ENCODE measurements around the gene ITCH. TPM values are rescaled to one million over a fixed set of nuclear protein-coding genes. Genes with fewer than 3 reads are reported as not detected.
"Not testable (repeated sequence)": the region's sequence is repeated elsewhere in the genome, so short reads cannot be mapped to it uniquely, and the experiment has no call there.

The ITCH gene
- total RNA-seq, 4 donors from 2014 or later = 35.2 to 82.8 (median 65.3) TPM

DNA sequence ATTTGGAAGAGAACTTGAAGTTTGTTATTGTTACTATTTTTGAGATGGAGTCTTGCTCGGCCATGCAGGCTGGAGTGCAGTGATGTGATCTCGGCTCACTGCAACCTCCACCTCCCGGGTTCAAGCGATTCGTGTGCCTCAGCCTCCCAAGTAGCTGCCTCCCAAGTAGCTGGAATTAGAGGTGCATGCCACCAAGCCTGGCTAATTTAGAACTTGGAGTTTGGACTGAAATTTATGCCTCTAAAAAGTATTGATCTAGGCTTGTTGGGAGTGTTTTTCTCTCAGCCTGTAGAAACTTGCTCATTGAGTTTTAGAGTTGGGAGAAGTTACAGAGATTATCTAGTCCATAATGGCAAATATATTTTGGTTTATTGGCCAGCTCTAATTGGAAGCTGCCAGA, 4.1 kb downstream of the ITCH start:
- in situ Hi-C loops (cut with MboI; ENCODE audit: low pct_ligation_motif_present in 1 of 4, low pct_unique_long_range_greater_than_20kb in 1 of 4, low sequenced_read_pairs in 3 of 4) (no loop called here), intact Hi-C loops (cut with DNase I; ENCODE audit: low total_unique reads) (no loop called here)
- Histone ChIP-seq H3K4me1 (peaks cover 26 to 59% (median 44%) of the 10 kb centered on the region in 4 donors), H3K4me3 (no peak overlapping the region), H3K27ac (no peak overlapping the region), H3K9me3 (no peaks in the 10 kb centered on the region), H3K36me3 (peaks cover 0 to 15% (median 6%) of the 10 kb centered on the region in 4 donors), H3K27me3 (no peaks in the 10 kb centered on the region)
- TF ChIP-seq EP300 (IDR thresholded peaks at IDR 0.05; ENCODE audit: low read depth) (no peak), POLR2A (IDR thresholded peaks at IDR 0.05) (no peak), POLR2AphosphoS5 (IDR thresholded peaks at IDR 0.05) (no peak)
- TF ChIP-seq, protein P1, sequence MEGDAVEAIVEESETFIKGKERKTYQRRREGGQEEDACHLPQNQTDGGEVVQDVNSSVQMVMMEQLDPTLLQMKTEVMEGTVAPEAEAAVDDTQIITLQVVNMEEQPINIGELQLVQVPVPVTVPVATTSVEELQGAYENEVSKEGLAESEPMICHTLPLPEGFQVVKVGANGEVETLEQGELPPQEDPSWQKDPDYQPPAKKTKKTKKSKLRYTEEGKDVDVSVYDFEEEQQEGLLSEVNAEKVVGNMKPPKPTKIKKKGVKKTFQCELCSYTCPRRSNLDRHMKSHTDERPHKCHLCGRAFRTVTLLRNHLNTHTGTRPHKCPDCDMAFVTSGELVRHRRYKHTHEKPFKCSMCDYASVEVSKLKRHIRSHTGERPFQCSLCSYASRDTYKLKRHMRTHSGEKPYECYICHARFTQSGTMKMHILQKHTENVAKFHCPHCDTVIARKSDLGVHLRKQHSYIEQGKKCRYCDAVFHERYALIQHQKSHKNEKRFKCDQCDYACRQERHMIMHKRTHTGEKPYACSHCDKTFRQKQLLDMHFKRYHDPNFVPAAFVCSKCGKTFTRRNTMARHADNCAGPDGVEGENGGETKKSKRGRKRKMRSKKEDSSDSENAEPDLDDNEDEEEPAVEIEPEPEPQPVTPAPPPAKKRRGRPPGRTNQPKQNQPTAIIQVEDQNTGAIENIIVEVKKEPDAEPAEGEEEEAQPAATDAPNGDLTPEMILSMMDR (IDR thresholded peaks at IDR 0.05) = no peak
- DNase-seq = no peak
- 86 to 95% methylated on average over 2 to 5 of the region's 5 CpGs for WGBS, 2 donors (ENCODE audit: low coverage in 1 of 2)

DNA sequence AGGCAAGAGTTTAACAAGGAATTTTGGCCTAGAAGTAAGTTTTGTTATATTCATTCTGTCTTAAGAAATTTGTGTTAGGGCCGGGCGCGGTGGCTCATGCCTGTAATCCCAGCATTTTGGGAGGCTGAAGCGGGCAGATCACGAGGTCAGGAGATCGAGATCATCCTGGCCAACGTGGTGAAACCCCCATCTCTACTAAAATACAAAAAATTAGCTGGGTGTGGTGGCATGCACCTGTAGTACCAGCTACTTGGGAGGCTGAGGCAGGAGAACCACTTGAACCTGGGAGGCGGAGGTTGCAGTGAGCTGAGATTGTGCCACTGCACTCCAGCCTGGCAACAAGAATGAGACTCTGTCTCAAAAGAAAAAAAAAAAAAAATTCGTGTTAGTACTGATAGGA, 4.8 kb downstream of the ITCH start:
- H3K27me3 ChIP-seq; H3K4me3 ChIP-seq; in situ Hi-C loops (cut with MboI; ENCODE audit: low pct_ligation_motif_present in 1 of 4, low pct_unique_long_range_greater_than_20kb in 1 of 4, low sequenced_read_pairs in 3 of 4); DNase-seq; intact Hi-C loops (cut with DNase I; ENCODE audit: low total_unique reads); H3K9me3 ChIP-seq: not testable (repeated sequence)
- 64 to 83% methylated on average over 3 to 9 of the region's 9 CpGs for WGBS, 2 donors (ENCODE audit: low coverage in 1 of 2)
- Histone ChIP-seq H3K4me1 (peaks cover 19 to 54% (median 39%) of the 10 kb centered on the region in 4 donors), H3K36me3 (peaks cover 0 to 15% (median 6%) of the 10 kb centered on the region in 4 donors), H3K27ac (peak overlapping the region in 2 of 4 donors; percentile 11 to 29)

DNA sequence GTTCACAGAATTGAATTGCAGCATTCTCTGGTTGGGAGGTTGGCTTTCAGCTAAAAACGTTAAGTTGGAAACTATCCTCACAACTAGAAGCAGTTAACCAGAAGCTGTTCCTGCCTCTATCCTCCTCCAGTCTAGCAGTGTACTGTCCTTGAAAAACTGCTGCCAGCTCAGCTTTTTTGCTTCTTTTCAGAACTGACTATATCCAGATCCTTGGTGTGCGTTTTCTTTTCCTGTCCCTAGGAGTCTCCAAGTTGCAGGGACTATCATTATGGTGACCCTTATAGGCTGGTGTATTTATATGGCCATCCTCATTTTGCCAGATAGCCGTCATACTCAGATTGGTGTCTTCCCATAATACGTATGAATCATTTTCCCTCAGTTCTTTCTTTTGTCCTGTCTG, 5.5 kb downstream of the ITCH start:
- no peak for DNase-seq
- H3K9me3 ChIP-seq = no peaks in the 10 kb centered on the region
- TF ChIP-seq POLR2AphosphoS5 (IDR thresholded peaks at IDR 0.05) (no peak), POLR2A (IDR thresholded peaks at IDR 0.05) (no peak), EP300 (IDR thresholded peaks at IDR 0.05; ENCODE audit: low read depth) (no peak)
- TF ChIP-seq, protein P1 (IDR thresholded peaks at IDR 0.05) = no peak
- H3K4me3 ChIP-seq = no peak overlapping the region
- peak overlapping the region in 2 of 4 donors; percentile 11 to 29 for H3K27ac ChIP-seq
- H3K4me1 ChIP-seq = peaks cover 19 to 53% (median 38%) of the 10 kb centered on the region in 4 donors
- WGBS, 2 donors (ENCODE audit: low coverage in 1 of 2) = 66 to 92% methylated on average over 3 to 4 of the region's 4 CpGs
- H3K27me3 ChIP-seq = no peaks in the 10 kb centered on the region
- intact Hi-C loops (cut with DNase I; ENCODE audit: low total_unique reads) = no loop called here
- peaks cover 0 to 15% (median 6%) of the 10 kb centered on the region in 4 donors for H3K36me3 ChIP-seq
- in situ Hi-C loops (cut with MboI; ENCODE audit: low pct_ligation_motif_present in 1 of 4, low pct_unique_long_range_greater_than_20kb in 1 of 4, low sequenced_read_pairs in 3 of 4) = no loop called here

DNA sequence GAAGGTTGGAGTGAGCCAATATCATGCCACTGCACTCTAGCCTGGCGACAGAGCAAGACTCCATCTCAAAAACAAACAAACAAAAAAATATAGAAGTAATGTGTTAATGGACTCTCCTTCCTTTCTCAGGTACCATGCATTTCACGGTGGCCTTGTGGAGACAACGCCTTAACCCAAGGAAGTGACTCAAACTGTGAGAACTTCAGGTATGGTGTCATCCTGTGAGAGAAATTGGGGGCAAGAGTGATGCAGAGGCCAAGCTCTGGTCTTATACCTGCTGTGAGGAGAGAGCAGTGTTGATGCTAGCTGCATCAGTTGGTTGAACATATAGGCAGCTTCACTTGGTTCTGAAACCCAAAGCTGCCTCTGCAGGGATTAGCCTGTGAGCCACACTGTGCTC, 6.2 kb downstream of the ITCH start:
- no peak for DNase-seq
- in situ Hi-C loops (cut with MboI; ENCODE audit: low pct_ligation_motif_present in 1 of 4, low pct_unique_long_range_greater_than_20kb in 1 of 4, low sequenced_read_pairs in 3 of 4) = no loop called here
- Histone ChIP-seq H3K27me3 (no peaks in the 10 kb centered on the region), H3K27ac (no peak overlapping the region), H3K36me3 (peaks cover 0 to 15% (median 6%) of the 10 kb centered on the region in 4 donors), H3K4me3 (no peak overlapping the region), H3K4me1 (peaks cover 19 to 50% (median 36%) of the 10 kb centered on the region in 4 donors), H3K9me3 (no peaks in the 10 kb centered on the region)
- intact Hi-C loops (cut with DNase I; ENCODE audit: low total_unique reads) = no loop called here
- WGBS, 2 donors (ENCODE audit: low coverage in 1 of 2) = 80% methylated on average over 3 of the region's 3 CpGs; no CpG with 5 or more reads in 1 of the 2 donors
- TF ChIP-seq, protein P1 (IDR thresholded peaks at IDR 0.05) = no peak
- TF ChIP-seq POLR2A (IDR thresholded peaks at IDR 0.05) (no peak), POLR2AphosphoS5 (IDR thresholded peaks at IDR 0.05) (no peak), EP300 (IDR thresholded peaks at IDR 0.05; ENCODE audit: low read depth) (no peak)

DNA sequence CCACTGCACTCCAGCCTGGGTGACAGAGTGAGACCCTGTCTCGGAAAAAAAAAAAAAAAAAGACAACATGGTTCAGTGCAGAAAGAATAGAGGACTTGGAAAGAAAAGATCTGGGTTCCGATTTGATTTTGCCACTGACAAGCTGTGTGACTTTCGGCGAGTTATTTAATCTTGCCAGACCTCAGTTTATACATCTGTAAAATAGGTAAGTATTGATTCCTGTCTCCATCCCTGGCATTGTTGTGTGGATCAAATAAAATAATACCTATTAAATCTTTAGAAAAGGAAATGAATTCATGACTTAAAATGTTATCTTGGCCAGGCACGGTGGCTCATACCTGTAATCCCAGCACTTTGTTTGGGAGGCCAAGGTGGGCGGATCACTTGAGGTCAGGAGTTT, 7.0 kb downstream of the ITCH start:
- Histone ChIP-seq H3K36me3 (peaks cover 0 to 16% (median 8%) of the 10 kb centered on the region in 4 donors), H3K27ac (no peak overlapping the region), H3K9me3 (no peaks in the 10 kb centered on the region), H3K4me3 (no peak overlapping the region), H3K27me3 (no peaks in the 10 kb centered on the region), H3K4me1 (peaks cover 19 to 47% (median 31%) of the 10 kb centered on the region in 4 donors)
- TF ChIP-seq, protein P1 (IDR thresholded peaks at IDR 0.05) = no peak
- TF ChIP-seq POLR2AphosphoS5 (IDR thresholded peaks at IDR 0.05) = no peak
- no peak for TF ChIP-seq EP300 (IDR thresholded peaks at IDR 0.05; ENCODE audit: low read depth)
- in situ Hi-C loops (cut with MboI; ENCODE audit: low pct_ligation_motif_present in 1 of 4, low pct_unique_long_range_greater_than_20kb in 1 of 4, low sequenced_read_pairs in 3 of 4) = no loop called here
- WGBS, 2 donors (ENCODE audit: low coverage in 1 of 2) = 95 to 96% methylated on average over 6 of the region's 6 CpGs
- intact Hi-C loops (cut with DNase I; ENCODE audit: low total_unique reads) = no loop called here
- no peak for DNase-seq

Data from transverse colon (tissue), 4 donors.